A549 (cell line): Measurements from ENCODE around the gene TULP3. TPM values are rescaled to one million over a fixed set of nuclear protein-coding genes. Genes with fewer than 3 reads are reported as not detected.

ENCODE experiments used
- ATAC-seq, 2 experiments: fragments of 200-7000 bp in 1 of 2; fragments of >200 bp in 1 of 2; cut with Nextera tagmentation in 1 of 2; cut with Tn5 transposase in 1 of 2; 3 replicates each; pipeline versions ENCODE4 v1.8.0 to v1.9.1; 2018 to 2020; ENCODE audit warnings: mild to moderate bottlenecking in 1 of 2, moderate library complexity in 1 of 2
- CTCF ChIA-PET: fragments of 300-600 bp; sonication (Branson Sonifier 250); formaldehyde crosslinking; extraction: SDS; loops from one replicate; lab custom pipeline; 2021; ENCODE audit warnings: antibody characterized with exemption, inconsistent platforms; lab: Yijun Ruan, JAX
- POLR2A ChIA-PET: fragments of 350-600 bp; formaldehyde crosslinking; extraction: SDS; loops from one replicate; lab custom pipeline; 2021; ENCODE audit warnings: antibody characterized with exemption, inconsistent platforms; lab: Yijun Ruan, JAX
- DNase-seq, 2 experiments: peaks; one replicate each; pipeline versions ENCODE4 v3.0.0 to v3.0.0-alpha.2; 2011 to 2016; ENCODE audit warnings: low read depth in 1 of 2, low spot score in 1 of 2
- FAIRE-seq: peaks from 2 replicates; lab custom pipeline; 2011; peaks lifted over from hg19 to GRCh38; lab: Jason Lieb, UNC
- H3K27ac ChIP-seq, 2 experiments: fragments of >200 bp; sonication (Bioruptor Twin); formaldehyde crosslinking; 3 replicates each; pipeline ENCODE4 v1.5.1; 2016 to 2017
- H3K4me1 ChIP-seq: fragments of >200 bp; sonication (Bioruptor Twin); formaldehyde crosslinking; 3 replicates; pipeline ENCODE4 v1.6.1; 2016
- H3K4me2 ChIP-seq: fragments of >200 bp; sonication (Bioruptor Twin); formaldehyde crosslinking; 3 replicates; pipeline ENCODE4 v1.6.1; 2016
- H3K4me3 ChIP-seq: fragments of >200 bp; sonication (Bioruptor Twin); formaldehyde crosslinking; 3 replicates; pipeline ENCODE4 v1.5.1; 2016
- H3K9me3 ChIP-seq: fragments of >200 bp; sonication (Bioruptor Twin); formaldehyde crosslinking; 3 replicates; pipeline ENCODE4 v1.6.1; 2016
- CBX8 ChIP-seq: fragments of 200-600 bp; sonication (generic); IDR thresholded peaks from 2 replicates; pipeline ENCODE4 v1.6.1; 2016
- CHD4 ChIP-seq: fragments of 200-600 bp; sonication (generic); IDR thresholded peaks from 2 replicates; pipeline ENCODE4 v1.6.1; 2016; ENCODE audit warnings: antibody characterized with exemption, mild to moderate bottlenecking, borderline replicate concordance
- ELK1 ChIP-seq: fragments of 150-350 bp; IDR thresholded peaks from 2 replicates; pipeline ENCODE4 v1.6.1; 2014; ENCODE audit warnings: low read depth, mild to moderate bottlenecking, low read length
- ESRRA ChIP-seq: fragments of 150-350 bp; IDR thresholded peaks from 2 replicates; pipeline ENCODE4 v1.6.1; 2014; ENCODE audit warnings: mild to moderate bottlenecking, low read length, borderline replicate concordance
- FOSL2 ChIP-seq, 2 experiments: fragments of 450-650 bp in 1 of 2; fragments of >200 bp in 1 of 2; sonication (Bioruptor Twin) in 1 of 2; formaldehyde crosslinking; IDR thresholded peaks; 2 replicates each; pipeline versions ENCODE4 v1.5.0 to v1.6.1; 2016 to 2020; ENCODE audit warnings: mild to moderate bottlenecking in 1 of 2, moderate library complexity in 1 of 2
- HDAC2 ChIP-seq: fragments of 200-600 bp; sonication (generic); IDR thresholded peaks from 2 replicates; pipeline ENCODE4 v1.6.1; 2016
- MAZ ChIP-seq: fragments of 150-350 bp; IDR thresholded peaks from 2 replicates; pipeline ENCODE4 v1.6.1; 2014; ENCODE audit warnings: antibody characterized with exemption, low read depth, low read length, borderline replicate concordance
- NFE2L2 ChIP-seq: fragments of 150-350 bp; conservative IDR thresholded peaks from 2 replicates; pipeline ENCODE4 v1.6.1; 2014; ENCODE audit warnings: low read length
- PHF8 ChIP-seq: fragments of 200-600 bp; sonication (generic); IDR thresholded peaks from 2 replicates; pipeline ENCODE4 v1.6.1; 2016; ENCODE audit warnings: low read depth, mild to moderate bottlenecking, antibody characterized with exemption, moderate library complexity, borderline replicate concordance
- POLR2A ChIP-seq: IDR thresholded peaks from 2 replicates; pipeline ENCODE4 v1.6.1; 2012; ENCODE audit warnings: mild to moderate bottlenecking, low read length
- POLR2AphosphoS2 ChIP-seq: conservative IDR thresholded peaks from 2 replicates; pipeline ENCODE4 v1.6.1; 2012; ENCODE audit warnings: low read length, improper control_type of control experiment, inconsistent platforms
- RNF2 ChIP-seq: fragments of 200-600 bp; sonication (generic); IDR thresholded peaks from 2 replicates; pipeline ENCODE4 v1.6.1; 2016; ENCODE audit warnings: low read depth, mild to moderate bottlenecking, antibody characterized with exemption, moderate library complexity, borderline replicate concordance
- SMC3 ChIP-seq: fragments of >200 bp; sonication (Bioruptor Twin); formaldehyde crosslinking; IDR thresholded peaks from 3 replicates; pipeline ENCODE4 v1.6.1; 2018; ENCODE audit warnings: inconsistent platforms
- TFCP2L1 ChIP-seq: fragments of 250-450 bp; sonication (Bioruptor Pico); IDR thresholded peaks from 2 replicates; pipeline ENCODE4 v1.5.0; 2021; ENCODE audit warnings: mild to moderate bottlenecking
- ZNF302 ChIP-seq: fragments of 250-450 bp; sonication (Bioruptor Pico); IDR thresholded peaks from 2 replicates; pipeline ENCODE4 v1.9.0; 2021; ENCODE audit warnings: inconsistent platforms, mild to moderate bottlenecking, moderate library complexity
- WGBS: methylation state at CpG from one replicate; pipeline ENCODE4 v1.1.6; 2017; ENCODE audit errors: missing lambda C conversion rate; 5-methylcytosine and 5-hydroxymethylcytosine counted together
- polyA plus RNA-seq, 4 experiments: library from polyadenylated mRNA; depleted of rRNA in 3 of 4; stranded (reverse); fragments of >200 nt; fragmentation: RNase III in 1 of 4; extraction: RNeasy Plus Mini Kit Qiagen cat#74134 plus additional on column Dnase treatment in 1 of 4; gene quantifications; 2 replicates in 3 of 4; 3 replicates in 1 of 4; pipeline ENCODE4 v1.2.3, GENCODE V29; 2011 to 2017
- TF ChIP-seq, protein P1 (sequence below): fragments of >200 bp; sonication (Bioruptor Twin); formaldehyde crosslinking; IDR thresholded peaks from 2 replicates; pipeline ENCODE4 v1.6.1; 2016
- TF ChIP-seq, protein P2 (sequence below): fragments of 250-450 bp; sonication (Bioruptor Pico); IDR thresholded peaks from 2 replicates; pipeline ENCODE4 v1.5.0; 2021; ENCODE audit warnings: mild to moderate bottlenecking, moderate library complexity, borderline replicate concordance
- TF ChIP-seq, protein P3 (sequence below): fragments of 200-600 bp; sonication (generic); IDR thresholded peaks from 2 replicates; pipeline ENCODE4 v1.6.1; 2016; ENCODE audit warnings: antibody characterized with exemption, mild to moderate bottlenecking, moderate library complexity
- TF ChIP-seq, protein P4 (sequence below): IDR thresholded peaks from 2 replicates; pipeline ENCODE4 v1.6.1; 2012

Gene TULP3
- polyA plus RNA-seq, 2 of the 4 experiments (the other 2 are of a cell fraction): 19.6 to 32.9 TPM

- Histone ChIP-seq H3K4me2 (no peak overlapping the region), H3K4me3 (no peak overlapping the region), H3K9me3 (no peaks in the 10 kb centered on the region)
- TF ChIP-seq CHD4 (no peak), NFE2L2 (no peak), PHF8 (no peak), RNF2 (no peak), POLR2AphosphoS2 (no peak), POLR2A (no peak), FOSL2 (IDR thresholded peaks at IDR 0.05) (no peak), FOSL2 (CRISPR knock-in tag; IDR thresholded peaks at IDR 0.05) (no peak), SMC3 (no peak), HDAC2 (no peak), CBX8 (no peak), MAZ (no peak), TFCP2L1 (CRISPR knock-in tag) (no peak), ZNF302 (CRISPR knock-in tag) (no peak), ESRRA (no peak), ELK1 (no peak)
- TF ChIP-seq, protein P1, sequence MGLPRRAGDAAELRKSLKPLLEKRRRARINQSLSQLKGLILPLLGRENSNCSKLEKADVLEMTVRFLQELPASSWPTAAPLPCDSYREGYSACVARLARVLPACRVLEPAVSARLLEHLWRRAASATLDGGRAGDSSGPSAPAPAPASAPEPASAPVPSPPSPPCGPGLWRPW: no peak
- TF ChIP-seq, protein P2, sequence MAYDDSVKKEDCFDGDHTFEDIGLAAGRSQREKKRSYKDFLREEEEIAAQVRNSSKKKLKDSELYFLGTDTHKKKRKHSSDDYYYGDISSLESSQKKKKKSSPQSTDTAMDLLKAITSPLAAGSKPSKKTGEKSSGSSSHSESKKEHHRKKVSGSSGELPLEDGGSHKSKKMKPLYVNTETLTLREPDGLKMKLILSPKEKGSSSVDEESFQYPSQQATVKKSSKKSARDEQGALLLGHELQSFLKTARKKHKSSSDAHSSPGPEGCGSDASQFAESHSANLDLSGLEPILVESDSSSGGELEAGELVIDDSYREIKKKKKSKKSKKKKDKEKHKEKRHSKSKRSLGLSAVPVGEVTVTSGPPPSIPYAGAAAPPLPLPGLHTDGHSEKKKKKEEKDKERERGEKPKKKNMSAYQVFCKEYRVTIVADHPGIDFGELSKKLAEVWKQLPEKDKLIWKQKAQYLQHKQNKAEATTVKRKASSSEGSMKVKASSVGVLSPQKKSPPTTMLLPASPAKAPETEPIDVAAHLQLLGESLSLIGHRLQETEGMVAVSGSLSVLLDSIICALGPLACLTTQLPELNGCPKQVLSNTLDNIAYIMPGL (CRISPR knock-in tag): no peak
- TF ChIP-seq, protein P3, sequence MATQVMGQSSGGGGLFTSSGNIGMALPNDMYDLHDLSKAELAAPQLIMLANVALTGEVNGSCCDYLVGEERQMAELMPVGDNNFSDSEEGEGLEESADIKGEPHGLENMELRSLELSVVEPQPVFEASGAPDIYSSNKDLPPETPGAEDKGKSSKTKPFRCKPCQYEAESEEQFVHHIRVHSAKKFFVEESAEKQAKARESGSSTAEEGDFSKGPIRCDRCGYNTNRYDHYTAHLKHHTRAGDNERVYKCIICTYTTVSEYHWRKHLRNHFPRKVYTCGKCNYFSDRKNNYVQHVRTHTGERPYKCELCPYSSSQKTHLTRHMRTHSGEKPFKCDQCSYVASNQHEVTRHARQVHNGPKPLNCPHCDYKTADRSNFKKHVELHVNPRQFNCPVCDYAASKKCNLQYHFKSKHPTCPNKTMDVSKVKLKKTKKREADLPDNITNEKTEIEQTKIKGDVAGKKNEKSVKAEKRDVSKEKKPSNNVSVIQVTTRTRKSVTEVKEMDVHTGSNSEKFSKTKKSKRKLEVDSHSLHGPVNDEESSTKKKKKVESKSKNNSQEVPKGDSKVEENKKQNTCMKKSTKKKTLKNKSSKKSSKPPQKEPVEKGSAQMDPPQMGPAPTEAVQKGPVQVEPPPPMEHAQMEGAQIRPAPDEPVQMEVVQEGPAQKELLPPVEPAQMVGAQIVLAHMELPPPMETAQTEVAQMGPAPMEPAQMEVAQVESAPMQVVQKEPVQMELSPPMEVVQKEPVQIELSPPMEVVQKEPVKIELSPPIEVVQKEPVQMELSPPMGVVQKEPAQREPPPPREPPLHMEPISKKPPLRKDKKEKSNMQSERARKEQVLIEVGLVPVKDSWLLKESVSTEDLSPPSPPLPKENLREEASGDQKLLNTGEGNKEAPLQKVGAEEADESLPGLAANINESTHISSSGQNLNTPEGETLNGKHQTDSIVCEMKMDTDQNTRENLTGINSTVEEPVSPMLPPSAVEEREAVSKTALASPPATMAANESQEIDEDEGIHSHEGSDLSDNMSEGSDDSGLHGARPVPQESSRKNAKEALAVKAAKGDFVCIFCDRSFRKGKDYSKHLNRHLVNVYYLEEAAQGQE: no peak
- TF ChIP-seq, protein P4, sequence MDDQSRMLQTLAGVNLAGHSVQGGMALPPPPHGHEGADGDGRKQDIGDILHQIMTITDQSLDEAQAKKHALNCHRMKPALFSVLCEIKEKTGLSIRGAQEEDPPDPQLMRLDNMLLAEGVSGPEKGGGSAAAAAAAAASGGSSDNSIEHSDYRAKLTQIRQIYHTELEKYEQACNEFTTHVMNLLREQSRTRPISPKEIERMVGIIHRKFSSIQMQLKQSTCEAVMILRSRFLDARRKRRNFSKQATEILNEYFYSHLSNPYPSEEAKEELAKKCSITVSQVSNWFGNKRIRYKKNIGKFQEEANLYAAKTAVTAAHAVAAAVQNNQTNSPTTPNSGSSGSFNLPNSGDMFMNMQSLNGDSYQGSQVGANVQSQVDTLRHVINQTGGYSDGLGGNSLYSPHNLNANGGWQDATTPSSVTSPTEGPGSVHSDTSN: no peak
- TF ChIP-seq, all 56 proteins: peak for 0
- ChIA-PET CTCF (interaction anchor here (0.6 to 1.5 kb wide), 6 partner anchors 9 to 42 kb away, joined by 3 to 5 read pairs (median 3); no protein-coding TSS in a partner anchor), POLR2A (no interaction called here)
- DNase-seq (no peak), ATAC-seq (no peak), FAIRE-seq (no peak)
- 97% methylated on average over 3 of the region's 3 CpGs for WGBS
- H3K4me1 ChIP-seq: peaks cover 11% of the 10 kb centered on the region
- no peak overlapping the region for H3K27ac ChIP-seq
These were observed 38.8 kb upstream of the TULP3 start for GRCh38 chr12:2851931-2852330.
